ENCODE data around the gene ANXA2R. TPM values are rescaled to one million over a fixed set of nuclear protein-coding genes. Genes with fewer than 3 reads are reported as not detected.

Gene ANXA2R
- total and polyA plus RNA-seq, 2 of the 13 experiments (the other 11 are each of a cell fraction or from before 2014, with no cell fraction given), result 0.95 to 1.3 TPM

GRCh38 chr5:43066799-43067741 lies 27.0 kb upstream of the ANXA2R start (continued):
- TF ChIP-seq ZNF337 (CRISPR knock-in tag; IDR thresholded peaks at IDR 0.05; ENCODE audit: borderline replicate concordance, low read depth) (no peak), JDP2 (CRISPR knock-in tag; IDR thresholded peaks at IDR 0.05; ENCODE audit: borderline replicate concordance) (no peak), ZFP36L2 (CRISPR knock-in tag; IDR thresholded peaks at IDR 0.05) (no peak), HNF4G (IDR thresholded peaks at IDR 0.05; ENCODE audit: borderline replicate concordance, low read depth, low read length) (no peak; the same call in 1 of the 2 replicates), HNF4G (CRISPR knock-in tag; IDR thresholded peaks at IDR 0.05; ENCODE audit: borderline replicate concordance, low read depth) (peak; percentile 18; the same call in 1 of the 2 replicates), ZHX1 (CRISPR knock-in tag; IDR thresholded peaks at IDR 0.05; ENCODE audit: low read depth) (no peak; the same call in none of the 2 replicates), ZSCAN12 (CRISPR knock-in tag; IDR thresholded peaks at IDR 0.05) (no peak), AKAP8 (CRISPR knock-in tag; IDR thresholded peaks at IDR 0.05) (no peak), ARNT (IDR thresholded peaks at IDR 0.05) (no peak), ZNF740 (CRISPR knock-in tag; IDR thresholded peaks at IDR 0.05) (no peak; the same call in 1 of the 2 replicates), IRX3 (CRISPR knock-in tag; IDR thresholded peaks at IDR 0.05; ENCODE audit: borderline replicate concordance, low read depth) (no peak), ZNF451 (CRISPR knock-in tag; IDR thresholded peaks at IDR 0.05) (no peak), SP1 (IDR thresholded peaks at IDR 0.05) (no peak), SP1 (CRISPR knock-in tag; IDR thresholded peaks at IDR 0.05) (peak; percentile 51; the same call in 1 of the 2 replicates)
- TF ChIP-seq, protein P1, sequence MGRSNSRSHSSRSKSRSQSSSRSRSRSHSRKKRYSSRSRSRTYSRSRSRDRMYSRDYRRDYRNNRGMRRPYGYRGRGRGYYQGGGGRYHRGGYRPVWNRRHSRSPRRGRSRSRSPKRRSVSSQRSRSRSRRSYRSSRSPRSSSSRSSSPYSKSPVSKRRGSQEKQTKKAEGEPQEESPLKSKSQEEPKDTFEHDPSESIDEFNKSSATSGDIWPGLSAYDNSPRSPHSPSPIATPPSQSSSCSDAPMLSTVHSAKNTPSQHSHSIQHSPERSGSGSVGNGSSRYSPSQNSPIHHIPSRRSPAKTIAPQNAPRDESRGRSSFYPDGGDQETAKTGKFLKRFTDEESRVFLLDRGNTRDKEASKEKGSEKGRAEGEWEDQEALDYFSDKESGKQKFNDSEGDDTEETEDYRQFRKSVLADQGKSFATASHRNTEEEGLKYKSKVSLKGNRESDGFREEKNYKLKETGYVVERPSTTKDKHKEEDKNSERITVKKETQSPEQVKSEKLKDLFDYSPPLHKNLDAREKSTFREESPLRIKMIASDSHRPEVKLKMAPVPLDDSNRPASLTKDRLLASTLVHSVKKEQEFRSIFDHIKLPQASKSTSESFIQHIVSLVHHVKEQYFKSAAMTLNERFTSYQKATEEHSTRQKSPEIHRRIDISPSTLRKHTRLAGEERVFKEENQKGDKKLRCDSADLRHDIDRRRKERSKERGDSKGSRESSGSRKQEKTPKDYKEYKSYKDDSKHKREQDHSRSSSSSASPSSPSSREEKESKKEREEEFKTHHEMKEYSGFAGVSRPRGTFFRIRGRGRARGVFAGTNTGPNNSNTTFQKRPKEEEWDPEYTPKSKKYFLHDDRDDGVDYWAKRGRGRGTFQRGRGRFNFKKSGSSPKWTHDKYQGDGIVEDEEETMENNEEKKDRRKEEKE (IDR thresholded peaks at IDR 0.05), result no peak
- TF ChIP-seq, protein P2, sequence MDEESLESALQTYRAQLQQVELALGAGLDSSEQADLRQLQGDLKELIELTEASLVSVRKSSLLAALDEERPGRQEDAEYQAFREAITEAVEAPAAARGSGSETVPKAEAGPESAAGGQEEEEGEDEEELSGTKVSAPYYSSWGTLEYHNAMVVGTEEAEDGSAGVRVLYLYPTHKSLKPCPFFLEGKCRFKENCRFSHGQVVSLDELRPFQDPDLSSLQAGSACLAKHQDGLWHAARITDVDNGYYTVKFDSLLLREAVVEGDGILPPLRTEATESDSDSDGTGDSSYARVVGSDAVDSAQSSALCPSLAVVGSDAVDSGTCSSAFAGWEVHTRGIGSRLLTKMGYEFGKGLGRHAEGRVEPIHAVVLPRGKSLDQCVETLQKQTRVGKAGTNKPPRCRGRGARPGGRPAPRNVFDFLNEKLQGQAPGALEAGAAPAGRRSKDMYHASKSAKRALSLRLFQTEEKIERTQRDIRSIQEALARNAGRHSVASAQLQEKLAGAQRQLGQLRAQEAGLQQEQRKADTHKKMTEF (CRISPR knock-in tag; IDR thresholded peaks at IDR 0.05), result no peak; the same call in none of the 2 replicates
- TF ChIP-seq, protein P3, sequence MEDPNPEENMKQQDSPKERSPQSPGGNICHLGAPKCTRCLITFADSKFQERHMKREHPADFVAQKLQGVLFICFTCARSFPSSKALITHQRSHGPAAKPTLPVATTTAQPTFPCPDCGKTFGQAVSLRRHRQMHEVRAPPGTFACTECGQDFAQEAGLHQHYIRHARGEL (CRISPR knock-in tag; IDR thresholded peaks at IDR 0.05), result no peak; the same call in 1 of the 2 replicates
- TF ChIP-seq, protein P4, sequence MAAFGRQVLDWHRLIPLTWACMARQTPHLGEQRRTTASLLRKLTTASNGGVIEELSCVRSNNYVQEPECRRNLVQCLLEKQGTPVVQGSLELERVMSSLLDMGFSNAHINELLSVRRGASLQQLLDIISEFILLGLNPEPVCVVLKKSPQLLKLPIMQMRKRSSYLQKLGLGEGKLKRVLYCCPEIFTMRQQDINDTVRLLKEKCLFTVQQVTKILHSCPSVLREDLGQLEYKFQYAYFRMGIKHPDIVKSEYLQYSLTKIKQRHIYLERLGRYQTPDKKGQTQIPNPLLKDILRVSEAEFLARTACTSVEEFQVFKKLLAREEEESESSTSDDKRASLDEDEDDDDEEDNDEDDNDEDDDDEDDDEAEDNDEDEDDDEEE (CRISPR knock-in tag; IDR thresholded peaks at IDR 0.05), result no peak
- TF ChIP-seq, protein P5, sequence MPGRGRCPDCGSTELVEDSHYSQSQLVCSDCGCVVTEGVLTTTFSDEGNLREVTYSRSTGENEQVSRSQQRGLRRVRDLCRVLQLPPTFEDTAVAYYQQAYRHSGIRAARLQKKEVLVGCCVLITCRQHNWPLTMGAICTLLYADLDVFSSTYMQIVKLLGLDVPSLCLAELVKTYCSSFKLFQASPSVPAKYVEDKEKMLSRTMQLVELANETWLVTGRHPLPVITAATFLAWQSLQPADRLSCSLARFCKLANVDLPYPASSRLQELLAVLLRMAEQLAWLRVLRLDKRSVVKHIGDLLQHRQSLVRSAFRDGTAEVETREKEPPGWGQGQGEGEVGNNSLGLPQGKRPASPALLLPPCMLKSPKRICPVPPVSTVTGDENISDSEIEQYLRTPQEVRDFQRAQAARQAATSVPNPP (CRISPR knock-in tag; IDR thresholded peaks at IDR 0.05), result no peak
